ENCODE measurements around the gene GMEB2.
"Not testable (repeated sequence)": the region's sequence is repeated elsewhere in the genome, so short reads cannot be mapped to it uniquely, and the experiment has no call there.

The GMEB2 gene

GRCh38 chr20:63657260-63657936, 30.5 kb upstream of the GMEB2 start:
- DNase-seq = no peak

DNA sequence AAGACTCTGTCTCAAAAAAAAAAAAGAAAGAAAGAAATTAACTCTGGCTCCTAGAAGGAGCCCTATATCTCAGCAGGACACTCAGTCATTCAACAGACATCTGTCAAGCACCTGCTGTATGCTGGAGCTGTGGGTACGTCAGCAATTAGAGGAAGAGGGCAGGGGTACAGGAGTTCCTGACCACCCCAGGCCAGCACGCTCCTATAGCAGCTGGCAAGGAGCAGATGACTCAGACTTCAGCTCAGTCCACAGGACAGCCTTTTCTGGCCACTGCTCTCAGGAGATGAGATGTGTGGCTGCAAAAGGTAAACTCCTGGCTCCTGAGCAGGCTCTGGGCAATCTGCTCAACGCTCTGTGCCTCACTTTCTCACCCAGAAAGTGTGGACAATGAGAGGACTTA, 29.6 kb upstream of the GMEB2 start:
- no peak for DNase-seq

- DNase-seq = no peak
Measured at GRCh38 chr20:63655249-63655648, 28.3 kb upstream of the GMEB2 start.

GRCh38 chr20:63653974-63654668, 27.2 kb upstream of the GMEB2 start:
- no peak for DNase-seq

GRCh38 chr20:63653041-63653973, 26.4 kb upstream of the GMEB2 start, which contains the start of gene STMN3:
Gene STMN3, minus strand, starts transcription at chr20:63653424. Its CDS starts 79 bp downstream, at chr20:63653345.
- peak; percentile 52 to 64 for DNase-seq

DNA sequence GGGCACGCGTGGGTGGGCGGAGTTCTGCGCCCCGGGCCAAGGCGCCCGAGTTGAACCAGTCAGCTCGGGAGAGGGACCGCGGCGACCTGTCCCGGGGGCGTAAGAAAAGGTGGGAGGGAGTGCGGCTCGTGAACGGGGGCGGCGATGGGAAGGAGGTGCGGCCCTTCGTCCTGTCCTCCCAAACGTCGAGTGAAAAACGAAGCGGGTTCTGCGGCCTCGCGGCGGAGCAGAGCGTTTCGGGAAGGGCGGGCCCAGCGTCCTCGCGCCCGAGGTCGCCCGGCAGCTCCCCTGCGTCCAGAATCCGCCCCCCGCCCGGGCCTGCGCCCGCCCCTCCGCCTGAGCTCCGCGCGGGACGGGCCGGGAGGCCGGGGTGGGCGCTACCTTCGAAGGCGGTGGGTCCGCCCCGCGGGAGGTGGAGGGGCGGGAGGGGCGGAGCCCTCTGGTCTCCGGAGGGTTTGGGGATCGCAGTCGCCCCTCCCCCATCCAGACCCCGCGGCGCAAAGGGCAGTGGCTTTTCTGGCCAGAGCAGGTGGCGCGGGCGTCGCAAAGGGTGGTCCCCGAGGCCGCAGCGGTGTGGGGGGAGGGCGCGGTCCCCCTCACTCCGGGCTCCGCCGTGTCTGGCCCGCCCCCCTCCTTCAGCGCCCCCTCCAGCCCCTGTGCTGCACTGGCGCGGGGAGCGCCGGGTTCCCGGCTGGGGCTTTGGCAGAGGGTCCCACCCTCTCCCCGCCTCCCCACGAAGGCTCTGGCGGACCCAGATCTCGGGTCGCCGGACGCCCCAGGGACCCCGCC, 25.5 kb upstream of the GMEB2 start:
- DNase-seq = no peak

GRCh38 chr20:63651942-63652191, 25.0 kb upstream of the GMEB2 start:
- no peak for DNase-seq

- not testable (repeated sequence) for DNase-seq
Measured at GRCh38 chr20:63650486-63650885, 23.6 kb upstream of the GMEB2 start.

DNA sequence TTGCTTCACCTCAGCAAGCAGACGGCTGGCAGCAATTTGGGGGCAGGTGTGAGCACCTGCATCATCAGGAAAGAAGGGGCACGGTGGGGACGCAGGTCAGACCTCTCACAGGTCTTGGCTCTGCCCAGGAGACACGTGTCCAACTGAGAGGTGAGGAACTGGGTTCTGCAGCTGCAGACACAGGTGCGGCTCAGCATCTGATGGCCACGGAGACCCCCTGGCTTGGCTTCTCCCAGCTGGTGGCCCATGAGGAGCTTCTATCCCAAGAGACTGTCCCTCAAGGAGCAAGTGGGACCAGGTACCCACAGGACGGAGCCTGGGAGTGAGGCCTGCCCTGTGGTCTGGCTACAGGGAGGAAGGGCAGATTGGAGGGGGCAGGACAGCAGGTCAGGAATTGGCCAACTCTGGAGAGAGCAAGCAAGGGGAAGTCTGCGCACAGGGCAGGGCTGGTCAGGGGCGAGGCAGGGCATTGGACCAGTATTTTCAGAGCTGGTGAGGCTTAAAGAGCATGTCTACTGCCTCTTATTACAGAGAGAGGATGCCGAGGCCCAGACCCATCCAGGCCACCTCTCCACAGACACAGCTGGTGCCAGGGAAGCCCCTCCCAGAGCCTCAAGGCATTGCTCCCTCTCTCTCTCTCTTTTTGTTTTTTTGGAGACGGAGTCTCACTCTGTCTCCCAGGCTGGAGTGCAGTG, 22.1 kb upstream of the GMEB2 start:
- no peak for DNase-seq

GRCh38 chr20:63648190-63648589, 21.3 kb upstream of the GMEB2 start:
- no peak for DNase-seq

DNA sequence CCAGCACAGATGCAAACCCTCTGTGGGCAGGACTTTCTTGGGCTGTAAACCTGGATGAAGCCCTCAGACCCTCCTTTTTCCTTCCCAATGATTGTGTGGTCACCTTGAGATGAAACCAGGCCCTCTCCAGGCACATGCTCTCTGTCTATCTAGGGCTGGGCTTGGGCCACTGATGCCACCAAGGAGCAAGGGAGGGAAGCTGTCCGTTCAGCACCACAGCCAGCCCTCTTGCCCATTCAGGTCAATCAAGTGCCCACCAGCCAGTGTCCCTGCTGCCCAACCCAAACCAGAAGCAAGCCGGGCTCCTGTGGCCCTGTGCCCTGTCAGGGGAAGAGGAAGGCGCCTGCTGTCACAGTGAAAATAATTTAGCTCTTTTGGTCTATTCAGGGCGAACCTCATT, 18.3 kb upstream of the GMEB2 start:
- DNase-seq = no peak

GRCh38 chr20:63643946-63644345, 17.0 kb upstream of the GMEB2 start:
- no peak for DNase-seq

DNA sequence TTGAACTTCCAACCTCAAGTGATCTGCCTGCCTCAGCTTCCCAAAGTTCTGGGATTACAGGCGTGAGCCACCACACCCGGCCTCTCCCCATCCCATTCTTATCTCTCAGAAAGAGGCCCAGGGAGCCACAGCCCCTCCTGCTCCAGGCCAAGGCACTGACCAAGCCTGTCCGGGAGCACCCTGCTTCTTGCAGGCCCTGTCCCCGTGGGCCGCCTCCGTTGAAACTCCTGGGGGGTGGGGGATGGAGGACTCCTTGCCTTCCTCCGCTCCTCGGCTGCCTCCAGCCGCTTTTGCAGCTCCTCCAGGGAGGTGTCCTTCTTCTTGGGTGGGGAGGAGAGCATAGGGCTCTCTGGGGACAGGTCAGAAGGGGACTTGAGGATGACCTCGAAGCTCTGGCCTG, 16.6 kb upstream of the GMEB2 start:
- no peak for DNase-seq

GRCh38 chr20:63642527-63643247, 15.8 kb upstream of the GMEB2 start:
- DNase-seq = no peak

DNA sequence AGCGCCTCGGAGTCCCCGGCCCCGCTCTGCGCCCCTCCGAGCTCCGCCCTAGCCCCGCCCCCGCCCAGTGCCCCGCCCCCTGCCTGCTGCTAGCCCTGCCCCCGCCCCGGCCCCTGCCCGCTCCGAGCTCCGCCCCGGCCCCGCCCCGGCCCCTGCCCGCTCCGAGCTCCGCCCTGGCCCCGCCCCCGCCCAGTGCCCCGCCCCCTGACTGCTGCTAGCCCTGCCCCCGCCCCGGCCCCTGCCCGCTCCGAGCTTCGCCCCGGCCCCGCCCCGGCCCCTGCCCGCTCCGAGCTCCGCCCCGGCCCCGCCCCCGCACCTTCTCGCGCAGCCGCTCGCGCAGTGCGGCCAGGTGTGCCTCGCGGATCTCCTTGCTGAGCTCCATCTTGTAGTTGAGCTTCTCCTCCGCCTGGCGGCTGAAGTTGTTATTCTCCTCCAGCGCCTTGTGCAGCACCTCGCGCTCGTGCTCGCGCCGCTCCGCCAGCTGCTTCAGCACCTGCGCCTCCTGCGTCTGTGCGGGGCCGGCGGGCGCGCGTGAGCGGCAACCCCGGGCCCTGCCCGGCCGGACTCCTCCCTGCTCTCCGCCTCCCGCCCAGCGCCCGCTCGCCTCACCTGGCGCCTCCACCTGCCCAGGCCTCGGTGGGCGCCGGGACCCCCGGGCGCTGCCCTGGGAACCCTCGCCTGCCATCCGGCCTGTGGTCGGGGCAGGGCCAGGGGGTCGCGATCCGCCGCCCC, 15.1 kb upstream of the GMEB2 start:
- DNase-seq = peak; percentile 98 to 100

DNA sequence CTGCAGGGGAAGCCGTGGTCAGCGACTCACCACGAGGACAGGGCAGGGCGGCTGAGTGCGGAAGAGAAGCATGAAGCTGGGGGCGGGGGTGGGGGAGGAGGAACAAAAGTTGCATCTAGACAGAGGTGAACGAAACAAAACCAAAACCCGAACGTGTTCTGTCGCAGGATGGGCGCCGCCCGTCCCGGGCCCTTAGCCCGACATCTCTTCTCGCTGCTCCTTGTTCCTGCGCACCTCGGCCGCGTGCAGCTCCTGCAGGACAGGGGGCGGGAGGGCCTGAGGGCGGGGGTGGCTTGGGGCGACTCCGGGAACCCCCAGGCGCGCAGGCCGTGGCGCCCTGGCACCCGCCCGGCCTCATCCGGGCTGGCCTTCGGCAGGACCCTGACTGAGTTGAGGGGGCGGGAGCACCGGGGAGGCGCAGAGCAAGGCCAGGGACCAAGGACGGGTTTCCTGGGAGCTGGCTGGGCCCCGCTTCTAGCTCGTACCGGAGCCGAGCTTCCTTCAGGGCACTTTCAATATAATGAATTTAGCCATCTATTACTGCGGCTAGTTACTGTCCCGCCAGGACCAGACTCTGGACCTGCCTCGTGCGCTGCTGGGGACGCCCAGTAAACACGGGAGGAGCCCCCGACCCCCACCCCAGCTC, 14.4 kb upstream of the GMEB2 start:
- peak in 1 of 2 donors; percentile 44 for DNase-seq

DNA sequence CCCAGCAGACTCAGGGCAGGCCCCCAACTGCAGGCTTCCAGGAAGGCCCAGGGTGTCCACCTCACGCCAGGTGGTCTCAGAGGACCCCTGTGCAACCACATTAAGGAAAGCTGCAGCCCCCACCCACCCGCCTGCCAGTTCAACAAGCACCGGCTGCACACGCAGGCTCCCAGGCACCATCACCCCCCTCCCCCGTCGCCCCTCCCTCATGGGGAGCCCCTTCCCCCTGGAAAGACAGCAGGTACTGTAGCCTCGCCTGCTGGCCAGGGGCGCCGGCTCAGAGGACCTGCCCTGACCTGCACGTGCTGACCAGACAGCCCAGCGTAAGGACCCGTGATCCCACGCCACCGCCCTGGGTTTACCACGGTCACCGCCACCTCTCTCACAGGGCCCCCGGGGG, 13.8 kb upstream of the GMEB2 start:
- DNase-seq = not testable (repeated sequence)

DNA sequence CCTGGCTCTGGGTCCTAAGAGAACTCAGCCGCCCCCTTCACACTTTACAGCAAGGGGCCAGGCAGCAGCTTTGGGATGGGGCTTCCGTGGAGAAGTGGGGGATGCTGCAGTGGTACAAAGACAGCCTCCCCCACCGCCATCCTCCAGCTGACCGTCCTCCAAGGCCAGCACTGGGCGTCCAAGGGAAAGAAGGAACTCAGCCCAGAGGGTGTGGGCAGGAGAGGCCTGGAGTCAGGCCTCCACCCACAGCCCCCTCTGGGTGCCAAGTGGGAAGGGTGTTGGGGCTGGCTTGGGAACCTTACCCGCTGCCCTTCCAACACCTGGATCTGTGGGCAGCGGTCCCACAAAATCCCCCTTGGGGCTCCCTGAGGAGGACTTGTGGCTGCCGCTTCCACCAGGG, 13.2 kb upstream of the GMEB2 start:
- DNase-seq = no peak

DNA sequence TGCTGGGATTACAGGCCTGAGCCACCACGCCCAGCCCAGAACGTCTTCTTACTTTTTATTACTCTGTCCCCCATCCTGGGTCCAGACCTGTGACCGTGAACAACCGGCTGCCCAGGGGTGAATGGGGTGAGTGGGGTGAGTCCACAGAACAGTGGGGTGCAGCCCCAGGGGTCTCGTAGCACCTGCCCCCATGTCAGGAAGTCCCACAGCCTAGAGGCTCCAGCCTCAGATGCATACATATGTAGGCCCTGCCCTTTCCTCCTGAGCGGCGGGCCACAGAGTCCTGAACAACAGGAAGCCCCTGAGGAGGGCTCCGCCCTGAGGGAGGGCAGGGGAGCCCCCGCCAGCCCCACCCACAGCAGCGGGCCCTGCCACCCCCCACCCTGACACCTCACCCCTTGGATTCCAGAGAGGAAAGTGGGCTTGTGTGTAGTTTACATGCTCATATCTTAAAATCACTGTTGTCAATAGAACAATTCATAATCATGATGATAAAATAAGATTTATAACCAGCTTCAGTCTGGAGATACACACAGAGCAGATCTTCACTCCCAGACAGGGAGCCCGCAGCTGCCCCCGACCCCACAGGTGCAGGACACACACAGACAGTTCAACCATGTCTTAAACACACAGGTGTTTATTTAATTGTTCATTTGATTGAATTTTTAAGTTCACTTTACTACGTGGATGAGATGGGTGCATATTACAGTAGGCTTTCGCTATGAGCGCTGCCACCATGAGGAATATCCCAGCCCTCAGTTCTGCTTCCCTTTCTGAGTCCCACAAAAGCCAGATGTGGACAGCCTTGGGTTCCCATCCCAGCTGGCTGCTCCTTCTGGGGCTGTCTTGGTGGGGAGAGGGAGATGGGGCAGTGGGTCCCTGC, 12.4 kb upstream of the GMEB2 start:
- peak; percentile 47 to 63 for DNase-seq
